ENCODE data around the gene PLA2G2F.

The PLA2G2F gene

GRCh38 chr1:20189664-20190063 is 50.5 kb downstream of the PLA2G2F start:
- DNase-seq (ENCODE audit: low read depth) = no peak

GRCh38 chr1:20190256-20191160 is 51.4 kb downstream of the PLA2G2F start:
- no peak for DNase-seq (ENCODE audit: low read depth)

GRCh38 chr1:20191266-20191825 is 52.2 kb downstream of the PLA2G2F start:
- no peak for DNase-seq (ENCODE audit: low read depth)

- DNase-seq (ENCODE audit: low read depth) = no peak
These were observed 53.2 kb downstream of the PLA2G2F start for GRCh38 chr1:20192364-20192763.

DNA sequence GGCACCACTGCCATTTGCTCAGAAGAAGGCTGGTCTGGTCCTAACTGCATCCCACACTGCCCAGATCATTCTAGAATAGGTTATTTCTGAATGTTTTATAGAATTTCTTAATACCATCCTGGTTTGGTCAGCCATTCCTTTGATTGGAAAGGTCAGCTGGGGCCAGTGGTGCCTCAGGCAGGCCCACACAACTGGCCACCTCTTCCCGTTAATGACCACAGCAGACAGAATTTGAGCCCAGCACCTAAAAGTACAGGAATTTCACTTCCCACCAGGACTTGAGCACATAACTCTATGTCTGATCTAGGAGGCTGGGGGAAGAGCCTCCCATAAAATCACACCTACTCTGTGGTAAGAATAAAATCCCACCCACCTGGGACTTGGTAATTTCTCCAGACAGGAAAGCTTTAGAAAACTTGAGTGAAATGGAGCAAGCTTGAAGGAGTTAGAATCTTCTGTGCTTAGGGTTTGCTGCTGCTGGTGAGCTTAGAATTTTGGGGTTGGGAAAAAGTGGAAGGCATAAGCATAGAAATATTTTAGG is 53.8 kb downstream of the PLA2G2F start:
- no peak for DNase-seq (ENCODE audit: low read depth)

- no peak for DNase-seq (ENCODE audit: low read depth)
These were observed 55.1 kb downstream of the PLA2G2F start for GRCh38 chr1:20194224-20194623.

- peak; percentile 58 for DNase-seq (ENCODE audit: low read depth)
These were observed 55.8 kb downstream of the PLA2G2F start for GRCh38 chr1:20194757-20195461.

- DNase-seq (ENCODE audit: low read depth) = no peak
These were observed 56.3 kb downstream of the PLA2G2F start for GRCh38 chr1:20195462-20195780.

DNA sequence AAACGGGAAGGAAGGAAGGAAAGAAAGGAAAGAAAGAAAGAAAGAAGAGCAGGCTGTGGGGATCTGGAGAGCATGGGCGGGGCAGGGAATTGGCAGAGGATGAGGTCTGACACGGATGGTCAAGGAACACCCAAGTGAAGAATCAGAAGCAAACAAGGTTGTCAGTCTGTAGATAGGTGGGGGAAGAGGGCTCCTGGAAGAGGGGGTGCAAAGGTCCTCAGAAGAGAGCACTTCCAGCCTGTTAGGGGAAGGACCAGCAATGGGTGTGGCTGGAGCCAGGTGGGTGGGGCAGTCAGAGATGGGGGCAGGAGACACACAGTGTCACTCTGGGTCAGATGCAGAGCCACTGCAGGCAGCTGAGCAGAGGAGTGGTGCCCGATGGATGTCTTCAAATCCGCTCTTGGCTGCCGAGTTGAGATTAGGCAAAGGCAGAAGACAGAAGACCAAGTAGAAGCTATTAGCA is 58.2 kb downstream of the PLA2G2F start:
- DNase-seq (ENCODE audit: low read depth) = no peak

GRCh38 chr1:20198296-20198695 is 59.2 kb downstream of the PLA2G2F start:
- DNase-seq (ENCODE audit: low read depth) = no peak

GRCh38 chr1:20198918-20199317 is 59.8 kb downstream of the PLA2G2F start:
- no peak for DNase-seq (ENCODE audit: low read depth)

DNA sequence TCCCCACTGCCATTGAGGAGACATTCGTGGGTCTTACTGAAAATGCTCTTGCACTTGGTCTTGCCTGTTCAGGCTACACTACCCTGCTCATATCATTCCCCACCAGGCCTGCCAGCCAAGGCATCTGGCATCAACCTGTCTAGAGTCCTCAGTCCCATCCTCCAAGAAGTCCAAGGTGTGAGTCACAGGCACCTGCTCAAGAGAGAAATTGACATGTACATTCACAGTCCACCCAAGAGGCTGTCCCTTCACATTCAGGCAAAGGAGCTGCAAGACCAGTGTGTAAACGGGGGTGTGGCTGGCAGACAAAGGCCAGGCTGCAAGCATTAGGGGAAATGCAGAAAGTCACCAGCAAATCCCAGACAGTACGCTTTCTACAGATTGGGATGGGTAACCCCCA is 60.3 kb downstream of the PLA2G2F start:
- DNase-seq (ENCODE audit: low read depth) = no peak

DNA sequence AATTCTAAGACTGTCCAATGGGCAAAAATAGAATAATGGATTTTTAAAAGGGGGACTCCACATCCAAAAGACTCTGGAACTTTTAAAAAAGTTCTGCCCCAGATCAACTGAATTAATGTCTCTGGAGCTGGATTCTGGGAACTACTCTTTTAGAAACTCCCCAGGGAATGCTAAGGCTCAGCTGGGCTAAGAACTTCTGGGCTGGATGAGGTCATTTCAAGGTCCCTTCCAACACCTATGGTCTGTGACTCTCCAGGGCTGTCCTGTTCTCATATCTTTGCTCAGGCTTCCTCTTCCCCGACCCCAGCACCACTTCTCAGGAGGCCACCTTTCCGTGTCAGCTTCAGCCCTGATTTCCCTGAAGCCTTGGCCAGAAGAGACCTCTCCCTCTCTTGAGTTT is 60.7 kb downstream of the PLA2G2F start:
- no peak for DNase-seq (ENCODE audit: low read depth)

Measured in activated T-helper 9 cell treated with anti-CD3 and anti-CD28 coated beads, Interleukin-2, amount 50 U/mL, for 16 hours (primary cell).